Globus pallidus (tissue), 1 donor: ENCODE data around the gene FLG.
"Not testable (repeated sequence)": the region's sequence is repeated elsewhere in the genome, so short reads cannot be mapped to it uniquely, and the experiment has no call there.

ENCODE experiments used
- DNase-seq: peaks from one replicate; pipeline ENCODE4 v3.0.0-alpha.2; 2015; ENCODE audit warnings: low spot score

Gene FLG

GRCh38 chr1:152325111-152325510 is at the start of gene FLG:
Gene FLG, minus strand, starts transcription at chr1:152325239. Its CDS starts 9,783 bp downstream, at chr1:152315456.
- DNase-seq: no peak

GRCh38 chr1:152374451-152374850 is 49.4 kb upstream of the FLG start:
- no peak for DNase-seq

- no peak for DNase-seq
Observed at GRCh38 chr1:152372672-152373071, 47.6 kb upstream of the FLG start.

GRCh38 chr1:152367436-152367835 is 42.4 kb upstream of the FLG start:
- DNase-seq: no peak

- no peak for DNase-seq
Observed at GRCh38 chr1:152359906-152360305, 34.9 kb upstream of the FLG start, which contains the start of gene FLG2. Gene FLG2, minus strand, starts transcription at chr1:152360006. Its CDS starts 1,122 bp downstream, at chr1:152358884.

- no peak for DNase-seq
Observed at GRCh38 chr1:152356736-152357135, 31.7 kb upstream of the FLG start.

GRCh38 chr1:152349611-152350010 is 24.6 kb upstream of the FLG start:
- DNase-seq: no peak

- no peak for DNase-seq
Observed at GRCh38 chr1:152348447-152348846, 23.4 kb upstream of the FLG start.

- DNase-seq: peak; percentile 55
Observed at GRCh38 chr1:152347116-152347728, 22.2 kb upstream of the FLG start.

- DNase-seq: no peak
Observed at GRCh38 chr1:152344438-152344837, 19.4 kb upstream of the FLG start.

GRCh38 chr1:152343006-152343405 is 18.0 kb upstream of the FLG start:
- DNase-seq: no peak

- DNase-seq: no peak
Observed at GRCh38 chr1:152335399-152335798, 10.4 kb upstream of the FLG start.

- DNase-seq: no peak
Observed at GRCh38 chr1:152328801-152329391, 3.9 kb upstream of the FLG start.

GRCh38 chr1:152313970-152314369 is 11.1 kb downstream of the FLG start:
- no peak for DNase-seq

GRCh38 chr1:152313319-152313801 is 11.7 kb downstream of the FLG start:
- no peak for DNase-seq

- not testable (repeated sequence) for DNase-seq
Observed at GRCh38 chr1:152312169-152312568, 12.9 kb downstream of the FLG start.

- DNase-seq: no peak
Observed at GRCh38 chr1:152309955-152310354, 15.1 kb downstream of the FLG start.

GRCh38 chr1:152309320-152309901 is 15.6 kb downstream of the FLG start:
- DNase-seq: not testable (repeated sequence)

- not testable (repeated sequence) for DNase-seq
Observed at GRCh38 chr1:152308758-152309157, 16.3 kb downstream of the FLG start.

- DNase-seq: not testable (repeated sequence)
Observed at GRCh38 chr1:152307970-152308369, 17.1 kb downstream of the FLG start.

GRCh38 chr1:152306123-152306522 is 18.9 kb downstream of the FLG start:
- not testable (repeated sequence) for DNase-seq

- not testable (repeated sequence) for DNase-seq
Observed at GRCh38 chr1:152304773-152305172, 20.3 kb downstream of the FLG start.
